ENCODE results near the gene SEMA3E. TPM values are rescaled to one million over a fixed set of nuclear protein-coding genes. Genes with fewer than 3 reads are reported as not detected.

Gene SEMA3E
- total and polyA plus RNA-seq, 9 of the 15 experiments (the other 6 are each of a cell fraction or from before 2014, with no cell fraction given), result 0.01 to 1.4 (median 0.14) TPM; not detected in 2

GRCh38 chr7:83321011-83321410 lies 327.9 kb downstream of the SEMA3E start (continued):
- TF ChIP-seq ZSCAN32 (CRISPR knock-in tag; IDR thresholded peaks at IDR 0.05) (no peak), MTA3 (IDR thresholded peaks at IDR 0.05; ENCODE audit: borderline replicate concordance) (no peak), BCL6 (CRISPR knock-in tag; IDR thresholded peaks at IDR 0.05) (no peak), RBM34 (IDR thresholded peaks at IDR 0.05; ENCODE audit: borderline replicate concordance, insufficient read depth, low read length) (no peak), CTBP1 (IDR thresholded peaks at IDR 0.05; ENCODE audit: borderline replicate concordance) (no peak), POLR2AphosphoS5 (IDR thresholded peaks at IDR 0.05; ENCODE audit: control insufficient read depth, insufficient read depth, low read depth, low read length) (no peak), VEZF1 (CRISPR knock-in tag; IDR thresholded peaks at IDR 0.05) (no peak), NR4A1 (CRISPR knock-in tag; IDR thresholded peaks at IDR 0.05) (no peak), NR4A1 (tag; IDR thresholded peaks at IDR 0.05) (no peak), GTF2E2 (tag; IDR thresholded peaks at IDR 0.05) (no peak), ZNF124 (CRISPR knock-in tag; IDR thresholded peaks at IDR 0.05) (no peak)

GRCh38 chr7:83313931-83314330 lies 335.0 kb downstream of the SEMA3E start:
- DNase-seq (ENCODE audit: extremely low read depth in 1 of 4, low spot score in 3 of 4), result no peak
- no peaks in the 10 kb centered on the region for H3K36me3 ChIP-seq (ENCODE audit: control insufficient read depth, insufficient read depth, low read length)
- intact Hi-C loops (cut with micrococcal nuclease), result no loop called here
- TF ChIP-seq SRF (CRISPR knock-in tag; IDR thresholded peaks at IDR 0.05), result no peak
- TF ChIP-seq CXXC5 (CRISPR knock-in tag; IDR thresholded peaks at IDR 0.05), result no peak
- no peak for TF ChIP-seq FOXP4 (CRISPR knock-in tag; IDR thresholded peaks at IDR 0.05; ENCODE audit: borderline replicate concordance)
- TF ChIP-seq ZNF398 (CRISPR knock-in tag; IDR thresholded peaks at IDR 0.05), result no peak
- no peak for TF ChIP-seq CCAR2 (IDR thresholded peaks at IDR 0.05; ENCODE audit: low read depth, low read length)
- TF ChIP-seq BHLHE40 (IDR thresholded peaks at IDR 0.05; ENCODE audit: low read length), result no peak
- TF ChIP-seq ZNF668 (CRISPR knock-in tag; IDR thresholded peaks at IDR 0.05), result no peak
- no peak for TF ChIP-seq GATAD2A (IDR thresholded peaks at IDR 0.05)
- TF ChIP-seq CHCHD3 (CRISPR knock-in tag; IDR thresholded peaks at IDR 0.05), result no peak

More at GRCh38 chr7:83313931-83314330, 335.0 kb downstream of the SEMA3E start:
- no peak overlapping the region for H3K4me3 ChIP-seq
- POLR2A ChIA-PET, result no interaction called here
- H3K4me2 ChIP-seq (ENCODE audit: insufficient read depth, low read length), result no peak overlapping the region
- no TSS peak for BruUV-seq (replicated peaks)
- no peak overlapping the region for H3K27ac ChIP-seq (ENCODE audit: extremely low read depth, low read depth, low read length)
- ATAC-seq (no peak), FAIRE-seq (no peak)
- 0% methylated on average over 1 of the region's 1 CpG for WGBS (ENCODE audit: insufficient coverage, low coverage, missing lambda C conversion rate)
- H4K20me1 ChIP-seq (replicated peaks; ENCODE audit: control insufficient read depth, insufficient read depth, low read length), result no peaks in the 10 kb centered on the region
- H3K4me1 ChIP-seq (replicated peaks in 1 of 2; ENCODE audit: control insufficient read depth in 2 of 2, insufficient read depth in 2 of 2, low read length in 2 of 2), result no peaks in the 10 kb centered on the region
- no peaks in the 10 kb centered on the region for H3K9me1 ChIP-seq (ENCODE audit: control insufficient read depth, insufficient read depth, low read length)
- CTCF ChIA-PET (ENCODE audit: low intra/inter-chr PET ratio), result no interaction called here
- H3K79me2 ChIP-seq (ENCODE audit: control insufficient read depth, insufficient read depth, low read length), result no peaks in the 10 kb centered on the region
- no peak overlapping the region for H2AFZ ChIP-seq (ENCODE audit: low read depth, low read length)
- H3K9me3 ChIP-seq (replicated peaks; ENCODE audit: control insufficient read depth, insufficient read depth, low read depth, low read length), result no peaks in the 10 kb centered on the region
- H3K27me3 ChIP-seq (ENCODE audit: control insufficient read depth in 2 of 2, insufficient read depth in 2 of 2, low read length in 2 of 2), result no peaks in the 10 kb centered on the region
- in situ Hi-C loops (cut with MboI), result no loop called here
- no peak overlapping the region for H3K9ac ChIP-seq (ENCODE audit: insufficient read depth in 1 of 2, low read depth in 2 of 2, low read length in 2 of 2)
